NCI-H187 treated with DMSO at 0.1 percent for 48 hours (cell line): ENCODE measurements around the gene SH2D1B.
A peak's percentile ranks its signal among the peaks of the same experiment; 100 is the strongest.
"Not testable (repeated sequence)": the region's sequence is repeated elsewhere in the genome, so short reads cannot be mapped to it uniquely, and the experiment has no call there.

Source experiments
- DNase-seq: peaks from one replicate; lab custom pipeline; 2025; lab: John Stamatoyannopoulos, UW

SH2D1B gene

GRCh38 chr1:162361349-162361748 is 50.6 kb downstream of the SH2D1B start:
- DNase-seq, result no peak

- no peak for DNase-seq
These were observed 51.1 kb downstream of the SH2D1B start for GRCh38 chr1:162360874-162361260.

- DNase-seq, result no peak
These were observed 51.6 kb downstream of the SH2D1B start for GRCh38 chr1:162360237-162360873.

GRCh38 chr1:162359523-162360236 is 52.3 kb downstream of the SH2D1B start:
- no peak for DNase-seq

GRCh38 chr1:162358928-162359327 is 53.0 kb downstream of the SH2D1B start:
- DNase-seq, result no peak

GRCh38 chr1:162357681-162358266 is 54.2 kb downstream of the SH2D1B start:
- DNase-seq, result peak; percentile 36

- DNase-seq, result no peak
These were observed 58.2 kb downstream of the SH2D1B start for GRCh38 chr1:162353702-162354101.

GRCh38 chr1:162353078-162353477 is 58.9 kb downstream of the SH2D1B start:
- no peak for DNase-seq

GRCh38 chr1:162351874-162352273 is 60.1 kb downstream of the SH2D1B start:
- DNase-seq, result not testable (repeated sequence)

- DNase-seq, result no peak
These were observed 60.6 kb downstream of the SH2D1B start for GRCh38 chr1:162351246-162351842.

GRCh38 chr1:162349635-162350330 is 62.2 kb downstream of the SH2D1B start:
- no peak for DNase-seq

- DNase-seq, result no peak
These were observed 64.7 kb downstream of the SH2D1B start for GRCh38 chr1:162347281-162347680.
